Lower lobe of right lung (tissue), 2 donors: ENCODE data around the gene KLF9. TPM values are rescaled to one million over a fixed set of nuclear protein-coding genes. Genes with fewer than 3 reads are reported as not detected.
A peak's percentile ranks its signal among the peaks of the same experiment; 100 is the strongest.

ENCODE experiments used
- ATAC-seq, 2 donors: fragments of 200-7000 bp; cut with Tn5 transposase; one replicate each; pipeline ENCODE4 v1.9.1; 2020 to 2022; ENCODE audit warnings: mild to moderate bottlenecking in 2 of 2, moderate library complexity in 2 of 2
- DNase-seq: peaks from one replicate; pipeline ENCODE4 v3.0.0-alpha.2; 2020
- H3K27ac ChIP-seq: fragments of 200-600 bp; one replicate; pipeline ENCODE4 v1.8.0; 2022
- H3K27me3 ChIP-seq: fragments of 200-600 bp; one replicate; pipeline ENCODE4 v1.8.0; 2022; ENCODE audit warnings: low read depth
- H3K36me3 ChIP-seq: fragments of 200-600 bp; one replicate; pipeline ENCODE4 v1.8.0; 2022; ENCODE audit warnings: mild to moderate bottlenecking
- H3K4me1 ChIP-seq: fragments of 200-600 bp; one replicate; pipeline ENCODE4 v1.8.0; 2022
- H3K4me3 ChIP-seq: fragments of 200-600 bp; one replicate; pipeline ENCODE4 v1.8.0; 2022; ENCODE audit warnings: mild to moderate bottlenecking
- H3K9me3 ChIP-seq: fragments of 200-600 bp; one replicate; pipeline ENCODE4 v1.8.0; 2022
- intact Hi-C: fragments of 100-400 bp; cut with DNase I; formaldehyde crosslinking; loops from one replicate; pipeline ENCODE4 v1.11.0; 2022
- total RNA-seq: library from RNA; stranded (reverse); fragmentation: NEBNext Ultra II Directional; extraction: Animal tissue kit (Norgen Biotek cat#: 25700); gene quantifications from one replicate; pipeline ENCODE4 v1.2.1, GENCODE V29; 2021
- TF ChIP-seq, protein P1 (sequence below): fragments of 200-600 bp; IDR thresholded peaks from one replicate; pipeline ENCODE4 v1.8.0; 2022; ENCODE audit warnings: antibody characterized with exemption, mild to moderate bottlenecking
- donor health status: DM: no; HTN: yes; CAD: no; lungs with severe emphysema.

The KLF9 gene
- total RNA-seq, 1 donor from 2014 or later: 76.9 TPM

DNA sequence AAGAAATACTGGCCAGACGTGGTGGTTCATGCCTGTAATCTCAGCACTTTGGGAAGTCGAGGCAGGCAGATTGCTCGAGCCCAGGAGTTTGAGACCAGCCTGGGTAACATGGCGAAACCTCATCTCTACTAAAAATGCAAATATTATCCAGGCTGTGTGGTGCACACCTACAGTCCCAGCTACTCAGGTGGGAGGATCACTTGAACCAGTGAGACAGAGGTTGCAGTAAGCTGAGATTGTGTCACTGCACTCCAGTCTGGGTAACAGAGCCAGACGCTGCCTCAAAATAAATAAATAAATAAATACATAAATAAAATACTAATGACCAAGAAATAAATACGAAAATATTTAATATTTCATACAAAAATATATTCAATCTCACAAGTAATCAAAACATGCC is 18.8 kb downstream of the KLF9 start:
- no peak overlapping the region for H3K27ac ChIP-seq
- no peak for ATAC-seq
- H3K9me3 ChIP-seq: no peaks in the 10 kb centered on the region

DNA sequence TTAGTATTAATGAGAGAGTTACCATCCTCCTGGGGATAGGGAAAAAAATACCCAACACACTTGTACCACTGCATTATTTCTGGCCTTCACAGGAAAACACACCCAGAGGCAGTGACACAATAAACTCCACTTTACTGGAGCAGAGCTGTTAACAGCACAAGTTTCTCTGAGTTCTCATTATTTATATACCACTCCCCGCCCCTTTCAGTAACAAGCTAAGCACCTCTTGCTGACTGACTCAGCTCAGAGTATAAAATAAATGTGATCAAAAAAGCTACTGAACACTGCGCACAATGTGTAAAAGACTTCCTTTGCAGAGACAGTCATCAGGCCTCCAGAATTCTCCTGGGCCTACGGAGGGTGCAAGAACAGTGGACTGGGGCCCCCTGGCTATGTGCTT is 21.6 kb downstream of the KLF9 start:
- TF ChIP-seq, protein P1, sequence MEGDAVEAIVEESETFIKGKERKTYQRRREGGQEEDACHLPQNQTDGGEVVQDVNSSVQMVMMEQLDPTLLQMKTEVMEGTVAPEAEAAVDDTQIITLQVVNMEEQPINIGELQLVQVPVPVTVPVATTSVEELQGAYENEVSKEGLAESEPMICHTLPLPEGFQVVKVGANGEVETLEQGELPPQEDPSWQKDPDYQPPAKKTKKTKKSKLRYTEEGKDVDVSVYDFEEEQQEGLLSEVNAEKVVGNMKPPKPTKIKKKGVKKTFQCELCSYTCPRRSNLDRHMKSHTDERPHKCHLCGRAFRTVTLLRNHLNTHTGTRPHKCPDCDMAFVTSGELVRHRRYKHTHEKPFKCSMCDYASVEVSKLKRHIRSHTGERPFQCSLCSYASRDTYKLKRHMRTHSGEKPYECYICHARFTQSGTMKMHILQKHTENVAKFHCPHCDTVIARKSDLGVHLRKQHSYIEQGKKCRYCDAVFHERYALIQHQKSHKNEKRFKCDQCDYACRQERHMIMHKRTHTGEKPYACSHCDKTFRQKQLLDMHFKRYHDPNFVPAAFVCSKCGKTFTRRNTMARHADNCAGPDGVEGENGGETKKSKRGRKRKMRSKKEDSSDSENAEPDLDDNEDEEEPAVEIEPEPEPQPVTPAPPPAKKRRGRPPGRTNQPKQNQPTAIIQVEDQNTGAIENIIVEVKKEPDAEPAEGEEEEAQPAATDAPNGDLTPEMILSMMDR: no peak
- Histone ChIP-seq H3K4me3 (no peak overlapping the region), H3K9me3 (no peaks in the 10 kb centered on the region), H3K4me1 (peaks cover 95% of the 10 kb centered on the region), H3K27ac (no peak overlapping the region), H3K27me3 (no peaks in the 10 kb centered on the region), H3K36me3 (no peaks in the 10 kb centered on the region)
- ATAC-seq: peak; percentile 57 to 81
- intact Hi-C loops: no loop called here
- DNase-seq: no peak

More for the DNA sequence above, 18.8 kb downstream of the KLF9 start:
- Histone ChIP-seq H3K27me3 (no peaks in the 10 kb centered on the region), H3K36me3 (no peaks in the 10 kb centered on the region), H3K4me3 (no peak overlapping the region), H3K4me1 (peaks cover 99% of the 10 kb centered on the region)
- no peak for DNase-seq
- intact Hi-C loops: no loop called here
- TF ChIP-seq, protein P1: no peak

DNA sequence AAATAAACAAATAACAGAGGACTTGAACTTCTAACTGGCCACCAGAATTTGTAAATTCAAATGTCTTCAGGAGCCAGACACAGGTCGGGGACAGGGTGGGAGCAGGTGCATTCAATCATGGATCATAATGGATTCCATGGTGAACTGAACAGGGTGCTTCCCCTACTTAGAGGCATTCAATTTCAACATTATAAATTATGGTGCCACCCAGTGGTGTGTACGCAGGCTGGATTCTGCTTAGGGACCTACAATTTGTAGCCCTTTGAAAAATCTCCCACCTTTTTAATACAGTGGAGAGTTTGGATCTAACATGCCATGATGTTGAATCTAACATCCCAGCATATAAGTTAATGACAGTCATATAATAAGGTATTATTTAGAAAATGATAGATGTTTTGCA is 22.3 kb downstream of the KLF9 start:
- Histone ChIP-seq H3K27me3 (no peaks in the 10 kb centered on the region), H3K27ac (no peak overlapping the region), H3K4me3 (no peak overlapping the region), H3K4me1 (peaks cover 90% of the 10 kb centered on the region), H3K9me3 (no peaks in the 10 kb centered on the region), H3K36me3 (peaks cover 5% of the 10 kb centered on the region)
- ATAC-seq (peak; percentile 66 to 76), DNase-seq (no peak)
- intact Hi-C loops: no loop called here
- TF ChIP-seq, protein P1: peak; percentile 29

DNA sequence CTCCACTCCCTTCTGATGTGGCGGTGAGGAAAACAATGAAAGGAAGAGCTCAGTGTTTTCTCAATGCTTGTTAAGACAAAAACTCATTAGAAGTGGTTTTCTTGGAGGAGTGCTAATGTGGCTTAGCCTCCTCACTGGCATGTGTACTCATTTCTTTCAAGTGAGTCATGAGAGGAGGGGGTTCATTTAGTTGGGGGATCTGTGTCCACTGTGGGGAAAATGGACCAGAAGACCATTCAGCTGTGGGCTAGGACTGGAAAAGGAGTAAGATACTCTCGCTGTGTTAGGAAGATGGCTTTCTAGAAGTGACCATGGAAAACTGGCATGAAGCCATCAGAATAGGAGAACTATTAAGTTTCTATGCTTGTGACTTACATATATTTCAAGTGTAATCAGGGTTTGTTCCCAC is 23.5 kb downstream of the KLF9 start:
- no peak overlapping the region for H3K4me3 ChIP-seq
- peaks cover 90% of the 10 kb centered on the region for H3K4me1 ChIP-seq
- intact Hi-C loops: no loop called here
- H3K36me3 ChIP-seq: peaks cover 18% of the 10 kb centered on the region
- TF ChIP-seq, protein P1: no peak
- ATAC-seq (peak; percentile 12 to 22), DNase-seq (no peak)
- H3K9me3 ChIP-seq: no peaks in the 10 kb centered on the region
- H3K27me3 ChIP-seq: no peaks in the 10 kb centered on the region
- H3K27ac ChIP-seq: no peak overlapping the region

DNA sequence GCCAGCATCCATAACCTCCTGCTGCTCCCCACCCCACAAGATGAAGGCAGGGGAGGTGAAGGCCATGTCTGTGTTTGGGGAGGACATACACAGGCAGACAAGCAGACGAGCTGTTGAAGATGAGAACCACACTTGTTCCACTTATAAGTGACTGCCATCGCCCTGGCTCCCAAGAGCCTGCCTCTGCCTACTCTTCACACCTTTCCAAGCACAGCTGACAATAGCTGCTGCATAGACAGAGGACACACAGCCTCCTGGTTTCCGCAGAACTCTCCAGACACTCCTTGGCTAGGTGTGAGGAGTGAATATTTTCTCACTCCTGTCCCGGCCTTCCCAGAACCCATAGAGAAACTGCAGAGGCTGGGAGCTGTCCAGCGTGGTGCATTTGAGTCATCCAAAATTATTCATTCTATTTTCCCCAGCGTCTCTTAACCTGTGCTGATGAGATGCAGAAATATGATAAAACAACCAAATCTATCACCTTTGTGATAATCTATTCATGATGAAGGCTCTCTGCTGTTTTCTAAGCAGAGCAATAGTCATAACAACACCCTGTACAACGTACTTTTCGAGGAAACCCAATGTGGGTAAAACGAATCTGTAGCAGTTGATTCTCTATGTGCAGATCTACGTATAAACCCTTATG is 24.7 kb downstream of the KLF9 start:
- DNase-seq (no peak), ATAC-seq (peak; percentile 40 to 55)
- Histone ChIP-seq H3K27ac (no peak overlapping the region), H3K36me3 (peaks cover 26% of the 10 kb centered on the region), H3K9me3 (no peaks in the 10 kb centered on the region), H3K4me3 (no peak overlapping the region), H3K4me1 (peaks cover 86% of the 10 kb centered on the region), H3K27me3 (no peaks in the 10 kb centered on the region)
- intact Hi-C loops: no loop called here
- TF ChIP-seq, protein P1: no peak
